Smooth muscle cell (in vitro differentiated cells): ENCODE results near the gene CARMIL1. TPM values are rescaled to one million over a fixed set of nuclear protein-coding genes. Genes with fewer than 3 reads are reported as not detected.

Experiments used
- DNase-seq: peaks from one replicate; lab custom pipeline; 2025; ENCODE audit not compliant: unreplicated experiment; lab: John Stamatoyannopoulos, UW
- H2AFZ ChIP-seq: fragments of 200-600 bp; sonication (generic); 2 replicates; pipeline ENCODE4 v1.6.0; 2016; ENCODE audit warnings: antibody characterized with exemption, low read depth, mild to moderate bottlenecking
- H3F3A ChIP-seq: fragments of 200-600 bp; sonication (generic); 2 replicates; pipeline ENCODE4 v1.6.0; 2017; ENCODE audit warnings: antibody characterized with exemption, low read depth
- H3K27ac ChIP-seq: fragments of 200-600 bp; sonication (generic); 2 replicates; pipeline ENCODE4 v1.5.1; 2016; ENCODE audit warnings: low read depth, mild to moderate bottlenecking
- H3K27me3 ChIP-seq: fragments of 200-600 bp; sonication (generic); 2 replicates; pipeline ENCODE4 v1.6.1; 2016; ENCODE audit warnings: low read depth, mild to moderate bottlenecking
- H3K36me3 ChIP-seq: fragments of 200-600 bp; sonication (generic); 2 replicates; pipeline ENCODE4 v1.5.1; 2016; ENCODE audit warnings: low read depth
- H3K4me1 ChIP-seq: fragments of 200-600 bp; sonication (generic); 2 replicates; pipeline ENCODE4 v1.5.1; 2016; ENCODE audit warnings: low read depth
- H3K4me2 ChIP-seq: fragments of 200-600 bp; sonication (generic); 2 replicates; pipeline ENCODE4 v1.6.0; 2016; ENCODE audit warnings: mild to moderate bottlenecking
- H3K4me3 ChIP-seq: fragments of 200-600 bp; sonication (generic); 2 replicates; pipeline ENCODE4 v1.5.1; 2016; ENCODE audit warnings: mild to moderate bottlenecking
- H3K79me2 ChIP-seq: fragments of 200-600 bp; sonication (generic); 2 replicates; pipeline ENCODE4 v1.6.0; 2016; ENCODE audit warnings: low read depth, mild to moderate bottlenecking
- H3K9ac ChIP-seq: fragments of 200-600 bp; sonication (generic); 2 replicates; pipeline ENCODE4 v1.6.0; 2016; ENCODE audit warnings: low read depth
- H3K9me3 ChIP-seq: fragments of 200-600 bp; sonication (generic); replicated peaks from 2 replicates; pipeline ENCODE4 v1.5.1; 2016; ENCODE audit warnings: low read depth
- H4K20me1 ChIP-seq: fragments of 200-600 bp; sonication (generic); 2 replicates; pipeline ENCODE4 v1.6.0; 2016; ENCODE audit warnings: low read depth
- WGBS: methylation state at CpG from one replicate; pipeline ENCODE4 v1.1.7; 2016; ENCODE audit warnings: low lambda C conversion rate; 5-methylcytosine and 5-hydroxymethylcytosine counted together
- polyA plus RNA-seq: library from polyadenylated mRNA; unstranded; fragments of >200 nt; fragmentation: Nextera tagmentation; extraction: Ambion mirVana; gene quantifications from 2 replicates; pipeline ENCODE4 v1.2.1, GENCODE V29; 2016
- total RNA-seq: library from RNA; depleted of rRNA; stranded (reverse); fragments of >200 nt; gene quantifications from 2 replicates; pipeline ENCODE4 v1.2.3, GENCODE V29; 2014
- TF ChIP-seq, protein P1 (sequence below): fragments of 200-600 bp; sonication (generic); IDR thresholded peaks from 2 replicates; pipeline ENCODE4 v1.5.1; 2017; ENCODE audit warnings: borderline replicate concordance, mild to moderate bottlenecking, antibody characterized with exemption; ENCODE audit not compliant: insufficient read depth, poor library complexity, severe bottlenecking

The CARMIL1 gene
- total and polyA plus RNA-seq, 2 experiments from 2014 or later: 7.6 to 24.1 TPM

DNA sequence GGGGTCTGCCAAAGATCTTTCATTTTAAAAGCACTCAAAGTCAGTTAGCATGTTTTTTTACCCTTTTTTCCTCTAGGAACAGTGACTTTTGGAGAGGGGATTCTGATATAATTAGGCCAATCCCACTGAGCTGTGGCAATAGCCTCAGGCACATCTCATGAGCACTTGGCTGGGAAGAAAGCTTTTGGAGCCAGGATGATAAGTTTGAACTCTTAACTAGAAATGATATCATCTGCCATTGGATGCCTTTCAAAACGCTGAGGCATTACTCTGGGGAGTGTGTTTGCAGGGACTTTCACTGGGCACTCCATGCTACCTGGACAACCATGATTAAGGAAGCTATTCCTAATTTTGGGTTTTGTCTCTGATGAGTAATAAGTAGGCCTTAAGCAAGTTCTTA lies 376.5 kb downstream of the CARMIL1 start:
- H3K4me2 ChIP-seq: no peak overlapping the region
- TF ChIP-seq, protein P1, sequence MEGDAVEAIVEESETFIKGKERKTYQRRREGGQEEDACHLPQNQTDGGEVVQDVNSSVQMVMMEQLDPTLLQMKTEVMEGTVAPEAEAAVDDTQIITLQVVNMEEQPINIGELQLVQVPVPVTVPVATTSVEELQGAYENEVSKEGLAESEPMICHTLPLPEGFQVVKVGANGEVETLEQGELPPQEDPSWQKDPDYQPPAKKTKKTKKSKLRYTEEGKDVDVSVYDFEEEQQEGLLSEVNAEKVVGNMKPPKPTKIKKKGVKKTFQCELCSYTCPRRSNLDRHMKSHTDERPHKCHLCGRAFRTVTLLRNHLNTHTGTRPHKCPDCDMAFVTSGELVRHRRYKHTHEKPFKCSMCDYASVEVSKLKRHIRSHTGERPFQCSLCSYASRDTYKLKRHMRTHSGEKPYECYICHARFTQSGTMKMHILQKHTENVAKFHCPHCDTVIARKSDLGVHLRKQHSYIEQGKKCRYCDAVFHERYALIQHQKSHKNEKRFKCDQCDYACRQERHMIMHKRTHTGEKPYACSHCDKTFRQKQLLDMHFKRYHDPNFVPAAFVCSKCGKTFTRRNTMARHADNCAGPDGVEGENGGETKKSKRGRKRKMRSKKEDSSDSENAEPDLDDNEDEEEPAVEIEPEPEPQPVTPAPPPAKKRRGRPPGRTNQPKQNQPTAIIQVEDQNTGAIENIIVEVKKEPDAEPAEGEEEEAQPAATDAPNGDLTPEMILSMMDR: no peak
- H3K79me2 ChIP-seq: no peaks in the 10 kb centered on the region
- no peak overlapping the region for H3K27ac ChIP-seq
- H2AFZ ChIP-seq: no peak overlapping the region
- H3K4me1 ChIP-seq: no peaks in the 10 kb centered on the region
- no peaks in the 10 kb centered on the region for H3K36me3 ChIP-seq
- peaks cover 33% of the 10 kb centered on the region for H3K27me3 ChIP-seq
- H4K20me1 ChIP-seq: no peaks in the 10 kb centered on the region
- H3F3A ChIP-seq: no peaks in the 10 kb centered on the region
- no peak for DNase-seq
- no peak overlapping the region for H3K4me3 ChIP-seq
- 69% methylated on average over 1 of the region's 1 CpG for WGBS
- H3K9me3 ChIP-seq: no peaks in the 10 kb centered on the region
- H3K9ac ChIP-seq: no peak overlapping the region

DNA sequence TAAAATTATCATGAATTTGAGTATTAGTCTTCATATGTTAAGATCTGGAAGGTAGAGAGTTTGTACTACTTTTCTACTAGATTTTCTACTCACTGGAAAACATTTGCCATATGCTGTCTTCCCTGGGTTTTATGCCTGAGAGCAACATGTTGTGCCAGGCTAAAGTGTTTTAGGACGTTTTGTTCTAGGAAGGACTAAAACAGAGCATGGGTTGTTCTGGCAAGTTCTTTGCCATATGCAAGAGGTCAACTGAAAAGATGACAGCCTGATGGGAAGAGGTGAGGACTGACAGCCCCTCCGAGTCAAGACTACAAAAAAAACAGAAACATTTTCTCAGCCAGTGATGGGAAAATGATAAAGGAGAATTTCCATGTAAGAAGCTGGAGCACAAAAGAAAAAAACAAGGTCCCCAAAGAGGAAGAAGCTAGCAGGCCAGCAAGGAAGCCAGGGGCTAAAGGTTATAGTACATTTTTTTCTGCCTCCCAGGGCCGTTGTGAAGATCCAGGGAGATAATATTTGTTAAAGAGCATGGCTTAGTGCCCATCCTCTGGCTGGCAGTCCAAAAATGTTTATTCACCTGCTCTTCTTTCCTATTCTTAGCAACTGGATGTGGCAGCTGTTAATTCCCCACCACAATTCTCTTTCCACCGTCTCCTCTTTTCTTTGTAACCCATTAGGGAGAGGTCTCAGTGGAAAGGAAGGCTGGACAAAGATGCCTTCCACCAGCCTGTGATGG lies 380.6 kb downstream of the CARMIL1 start:
- Histone ChIP-seq H3K9me3 (no peaks in the 10 kb centered on the region), H2AFZ (no peak overlapping the region), H3K4me3 (no peak overlapping the region), H4K20me1 (no peaks in the 10 kb centered on the region), H3K79me2 (no peaks in the 10 kb centered on the region), H3K27me3 (peaks cover 4% of the 10 kb centered on the region), H3K27ac (no peak overlapping the region), H3K36me3 (no peaks in the 10 kb centered on the region), H3K9ac (no peak overlapping the region), H3K4me2 (no peak overlapping the region), H3F3A (no peaks in the 10 kb centered on the region), H3K4me1 (no peaks in the 10 kb centered on the region)
- DNase-seq: no peak
- 67% methylated on average over 4 of the region's 4 CpGs for WGBS
- TF ChIP-seq, protein P1: no peak

DNA sequence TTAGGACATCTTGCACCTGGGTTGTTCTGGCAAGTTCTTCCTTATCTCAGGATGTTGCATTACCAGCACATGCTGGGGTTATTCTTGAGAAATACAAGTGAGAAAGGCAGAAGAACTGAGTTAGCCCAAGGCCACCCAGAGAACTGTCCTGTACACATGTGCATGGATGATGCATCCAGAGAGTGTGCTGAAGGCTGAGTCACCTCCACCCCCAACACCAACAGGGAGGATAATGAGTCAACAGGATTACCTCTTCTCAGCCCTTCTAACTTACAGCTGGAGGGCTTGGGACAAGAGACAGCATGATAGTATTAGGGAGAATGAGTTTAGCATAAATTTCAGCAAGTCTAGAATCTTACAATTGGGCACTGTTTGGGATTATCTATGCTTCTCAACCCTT lies 381.3 kb downstream of the CARMIL1 start:
- TF ChIP-seq, protein P1: no peak
- H4K20me1 ChIP-seq: no peaks in the 10 kb centered on the region
- H3K4me2 ChIP-seq: no peak overlapping the region
- no peaks in the 10 kb centered on the region for H3F3A ChIP-seq
- no peak for DNase-seq
- no peaks in the 10 kb centered on the region for H3K9me3 ChIP-seq
- no peak overlapping the region for H3K9ac ChIP-seq
- no peaks in the 10 kb centered on the region for H3K4me1 ChIP-seq
- no peaks in the 10 kb centered on the region for H3K27me3 ChIP-seq
- H3K27ac ChIP-seq: no peak overlapping the region
- H3K79me2 ChIP-seq: no peaks in the 10 kb centered on the region
- no peak overlapping the region for H2AFZ ChIP-seq
- H3K36me3 ChIP-seq: no peaks in the 10 kb centered on the region
- no peak overlapping the region for H3K4me3 ChIP-seq
